Testis (tissue), 3 donors: ENCODE data around the gene CEP68. TPM values are rescaled to one million over a fixed set of nuclear protein-coding genes. Genes with fewer than 3 reads are reported as not detected.
"Not testable (repeated sequence)": the region's sequence is repeated elsewhere in the genome, so short reads cannot be mapped to it uniquely, and the experiment has no call there.

Source experiments
- DNase-seq: peaks from one replicate; pipeline ENCODE4 v3.0.0-alpha.2; 2019
- H3K27ac ChIP-seq, 2 donors: fragments of 200-600 bp; sonication (generic); one replicate each; pipeline ENCODE4 v1.5.1; 2019
- H3K27me3 ChIP-seq: fragments of 200-600 bp; sonication (generic); one replicate; pipeline ENCODE4 v1.5.1; 2019
- H3K36me3 ChIP-seq: fragments of 200-600 bp; sonication (generic); one replicate; pipeline ENCODE4 v1.5.1; 2017; ENCODE audit warnings: low read depth; ENCODE audit errors: missing control alignments
- H3K4me1 ChIP-seq: fragments of 200-600 bp; sonication (generic); one replicate; pipeline ENCODE4 v1.5.1; 2019
- H3K4me3 ChIP-seq, 2 donors: fragments of 200-600 bp; sonication (generic); one replicate each; pipeline ENCODE4 v1.5.1; 2017 to 2019
- H3K9me3 ChIP-seq: fragments of 200-600 bp; sonication (generic); one replicate; pipeline ENCODE4 v1.5.1; 2017
- POLR2A ChIP-seq: fragments of 450-650 bp; IDR thresholded peaks from one replicate; pipeline ENCODE4 v1.6.1; 2017; ENCODE audit warnings: antibody characterized with exemption, mild to moderate bottlenecking, moderate library complexity
- WGBS, 2 donors: methylation state at CpG; one replicate each; pipeline ENCODE4 v1.1.5; 2018; 5-methylcytosine and 5-hydroxymethylcytosine counted together
- intact Hi-C: fragments of 100-400 bp; cut with DNase I; formaldehyde crosslinking; loops from one replicate; pipeline ENCODE4 v1.15.1; 2023; ENCODE audit warnings: low total_unique reads
- polyA plus RNA-seq: library from polyadenylated mRNA; stranded (reverse); fragments of 350-450 nt; fragmentation: Illumina TruSeq; extraction: RNeasy Lipid Tissue Mini Kit (QIAGEN cat#74804); gene quantifications from one replicate; pipeline ENCODE4 v1.2.3, GENCODE V29; 2014; ENCODE audit warnings: low read depth, low replicate concordance; ENCODE audit not compliant: insufficient read depth
- total RNA-seq, 2 donors: library from RNA; depleted of rRNA; stranded (reverse); fragments of >200 nt; gene quantifications; one replicate each; pipeline ENCODE4 v1.2.3, GENCODE V29; 2016
- TF ChIP-seq, protein P1 (sequence below), 3 experiments: fragments of 450-650 bp in 2 of 3; fragments of 200-600 bp in 1 of 3; sonication (generic) in 1 of 3; IDR thresholded peaks; one replicate each; pipeline ENCODE4 v1.5.1; 2016 to 2019; ENCODE audit warnings: antibody characterized with exemption in 3 of 3, mild to moderate bottlenecking in 2 of 3, moderate library complexity in 1 of 3

Gene CEP68
- total and polyA plus RNA-seq, 3 donors from 2014 or later: 13.3 to 28.2 (median 25.9) TPM

DNA sequence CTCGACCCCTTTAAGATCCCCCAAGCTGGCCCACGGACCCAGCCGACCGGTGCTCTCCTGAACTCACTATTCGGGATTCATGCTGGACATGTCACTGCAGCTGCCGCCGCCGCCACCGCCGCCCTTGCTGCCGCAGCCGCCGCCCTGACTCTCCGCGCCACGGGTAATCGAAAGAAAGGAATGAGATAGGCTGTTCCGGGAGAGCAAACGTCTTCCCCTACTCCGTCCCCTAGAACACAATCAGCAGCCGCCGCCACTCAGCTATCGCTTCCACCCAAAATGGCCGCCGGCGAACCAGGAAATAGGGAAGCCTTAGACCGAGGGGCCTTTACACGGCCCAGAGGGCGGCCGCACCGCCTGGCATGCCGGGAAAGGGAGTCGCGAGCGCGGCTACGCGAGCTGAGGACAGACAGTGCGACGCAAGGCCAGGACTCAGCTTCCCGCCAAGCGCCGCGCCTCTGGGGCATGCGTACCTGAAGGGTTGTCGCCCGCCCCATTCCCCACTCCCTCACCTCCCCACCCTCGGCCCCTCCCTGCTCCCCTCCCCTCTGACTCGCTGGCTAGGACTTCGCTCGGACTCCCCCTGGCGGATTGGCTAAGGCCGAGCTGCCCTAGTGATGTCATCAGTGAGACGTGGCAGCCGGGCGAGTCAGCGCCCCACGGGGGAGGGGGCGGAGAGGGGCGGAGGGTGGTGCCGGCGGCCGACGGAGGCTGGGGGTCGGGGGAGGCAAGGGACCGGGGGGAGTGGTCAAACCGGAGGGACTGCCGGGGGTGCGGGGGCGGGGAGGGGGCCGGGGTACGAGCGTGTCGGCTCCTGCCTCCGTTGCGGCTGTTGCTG is 73.8 kb downstream of the CEP68 start, which contains the start of gene RAB1A:
Gene RAB1A (minus strand): TSS at position 281 of the 838 bp plus-strand sequence. CDS start 191 bp downstream, at position 90.
- H3K27me3 ChIP-seq: no peaks in the 10 kb centered on the region
- H3K9me3 ChIP-seq: no peaks in the 10 kb centered on the region
- TF ChIP-seq, protein P1, sequence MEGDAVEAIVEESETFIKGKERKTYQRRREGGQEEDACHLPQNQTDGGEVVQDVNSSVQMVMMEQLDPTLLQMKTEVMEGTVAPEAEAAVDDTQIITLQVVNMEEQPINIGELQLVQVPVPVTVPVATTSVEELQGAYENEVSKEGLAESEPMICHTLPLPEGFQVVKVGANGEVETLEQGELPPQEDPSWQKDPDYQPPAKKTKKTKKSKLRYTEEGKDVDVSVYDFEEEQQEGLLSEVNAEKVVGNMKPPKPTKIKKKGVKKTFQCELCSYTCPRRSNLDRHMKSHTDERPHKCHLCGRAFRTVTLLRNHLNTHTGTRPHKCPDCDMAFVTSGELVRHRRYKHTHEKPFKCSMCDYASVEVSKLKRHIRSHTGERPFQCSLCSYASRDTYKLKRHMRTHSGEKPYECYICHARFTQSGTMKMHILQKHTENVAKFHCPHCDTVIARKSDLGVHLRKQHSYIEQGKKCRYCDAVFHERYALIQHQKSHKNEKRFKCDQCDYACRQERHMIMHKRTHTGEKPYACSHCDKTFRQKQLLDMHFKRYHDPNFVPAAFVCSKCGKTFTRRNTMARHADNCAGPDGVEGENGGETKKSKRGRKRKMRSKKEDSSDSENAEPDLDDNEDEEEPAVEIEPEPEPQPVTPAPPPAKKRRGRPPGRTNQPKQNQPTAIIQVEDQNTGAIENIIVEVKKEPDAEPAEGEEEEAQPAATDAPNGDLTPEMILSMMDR (IDR thresholded peaks at IDR 0.05): peak; percentile 34 to 62 (median 34)
- TF ChIP-seq POLR2A: peak; percentile 80
- peak; percentile 99 for DNase-seq
- 0 to 1% methylated on average over 25 to 59 of the region's 76 CpGs for WGBS, 2 donors
- H3K4me3 ChIP-seq: peak within 1 kb of the TSS; percentile 85 to 97
- peaks cover 42% of the 10 kb centered on the region for H3K4me1 ChIP-seq
- intact Hi-C loops: no loop called here
- no peaks in the 10 kb centered on the region for H3K36me3 ChIP-seq
- H3K27ac ChIP-seq: peak within 1 kb of the TSS; percentile 95 to 99

DNA sequence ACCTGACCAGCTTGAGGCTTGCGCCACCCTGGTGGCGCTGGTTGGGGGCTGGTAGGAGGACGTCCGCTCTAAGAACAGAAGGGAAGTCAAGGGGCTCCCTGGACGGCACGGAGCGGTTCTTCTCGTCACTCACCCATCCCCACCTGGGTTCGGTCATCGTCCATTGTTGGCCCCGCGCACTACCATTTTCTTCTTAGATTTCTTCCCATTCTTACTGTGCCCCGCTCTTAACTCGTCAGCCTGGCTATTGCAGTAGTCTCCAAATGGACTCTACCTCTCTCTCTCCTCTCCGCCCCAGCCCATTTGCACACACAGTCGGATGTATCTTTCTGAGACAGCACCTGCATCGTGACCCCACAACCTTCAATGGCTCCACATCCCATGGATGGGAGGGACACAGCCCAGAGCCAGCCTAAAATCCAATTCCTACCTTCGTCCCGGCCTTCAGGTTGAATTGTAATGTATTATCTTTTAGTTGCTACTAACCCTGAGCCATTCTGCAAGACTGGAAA is 74.5 kb downstream of the CEP68 start:
- no peak for DNase-seq
- no peaks in the 10 kb centered on the region for H3K36me3 ChIP-seq
- no peaks in the 10 kb centered on the region for H3K27me3 ChIP-seq
- H3K9me3 ChIP-seq: no peaks in the 10 kb centered on the region
- 13% methylated on average over 18 to 19 of the region's 19 CpGs for WGBS, 2 donors
- peak overlapping the region; percentile 85 to 97 for H3K4me3 ChIP-seq
- intact Hi-C loops: no loop called here
- H3K4me1 ChIP-seq: peaks cover 35% of the 10 kb centered on the region
- peak overlapping the region; percentile 95 to 99 for H3K27ac ChIP-seq
- TF ChIP-seq, protein P1 (IDR thresholded peaks at IDR 0.05): no peak
- TF ChIP-seq POLR2A: no peak

DNA sequence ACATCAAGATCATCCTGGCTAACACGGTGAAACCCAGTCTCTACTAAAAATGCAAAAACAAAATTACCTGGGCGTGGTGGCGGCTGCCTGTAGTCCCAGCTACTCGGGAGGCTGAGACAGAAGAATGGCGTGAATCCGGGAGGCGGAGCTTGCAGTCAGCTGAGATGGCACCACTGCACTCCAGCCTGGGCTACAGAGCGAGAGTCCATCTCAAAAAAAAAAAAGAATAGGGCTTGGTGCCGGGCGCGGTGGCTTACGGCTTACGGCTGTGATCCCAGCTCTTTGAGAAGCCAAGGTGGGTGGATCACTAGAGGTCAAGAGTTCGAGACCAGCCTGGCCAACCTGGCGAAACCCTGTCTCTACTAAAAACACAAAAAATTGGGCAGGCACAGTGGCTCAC is 76.7 kb downstream of the CEP68 start:
- intact Hi-C loops, H3K36me3 ChIP-seq, H3K9me3 ChIP-seq, DNase-seq, H3K4me3 ChIP-seq, H3K27me3 ChIP-seq, H3K27ac ChIP-seq: not testable (repeated sequence)
- peaks cover 21% of the 10 kb centered on the region for H3K4me1 ChIP-seq
- WGBS, 2 donors: 78 to 86% methylated on average over 15 of the region's 15 CpGs

DNA sequence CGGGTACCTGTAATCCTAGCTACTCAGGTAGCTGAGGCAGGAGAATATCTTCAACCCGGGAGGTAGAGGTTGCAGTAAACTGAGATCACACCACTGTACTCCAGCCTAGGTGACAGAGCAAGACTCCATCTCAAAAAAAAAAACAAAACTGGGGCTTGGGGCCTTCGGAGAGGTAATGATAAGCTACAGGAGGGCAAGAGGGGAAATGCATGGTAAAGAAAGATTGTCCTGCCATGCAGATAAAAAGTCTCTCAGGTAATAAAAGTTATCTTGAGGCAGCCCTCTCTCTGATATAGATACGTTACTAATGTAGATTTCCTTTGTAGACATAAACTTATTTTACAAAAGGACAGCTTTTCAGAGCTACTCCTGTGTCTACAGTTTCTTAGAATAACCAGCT is 77.4 kb downstream of the CEP68 start:
- Histone ChIP-seq H3K36me3 (no peaks in the 10 kb centered on the region), H3K9me3 (no peaks in the 10 kb centered on the region), H3K27me3 (no peaks in the 10 kb centered on the region), H3K27ac (no peak overlapping the region), H3K4me1 (peaks cover 15% of the 10 kb centered on the region), H3K4me3 (no peak overlapping the region)
- WGBS, 2 donors: 74 to 78% methylated on average over 4 of the region's 4 CpGs
- TF ChIP-seq, protein P1 (IDR thresholded peaks at IDR 0.05): no peak
- no peak for TF ChIP-seq POLR2A
- intact Hi-C loops: no loop called here
- DNase-seq: no peak

DNA sequence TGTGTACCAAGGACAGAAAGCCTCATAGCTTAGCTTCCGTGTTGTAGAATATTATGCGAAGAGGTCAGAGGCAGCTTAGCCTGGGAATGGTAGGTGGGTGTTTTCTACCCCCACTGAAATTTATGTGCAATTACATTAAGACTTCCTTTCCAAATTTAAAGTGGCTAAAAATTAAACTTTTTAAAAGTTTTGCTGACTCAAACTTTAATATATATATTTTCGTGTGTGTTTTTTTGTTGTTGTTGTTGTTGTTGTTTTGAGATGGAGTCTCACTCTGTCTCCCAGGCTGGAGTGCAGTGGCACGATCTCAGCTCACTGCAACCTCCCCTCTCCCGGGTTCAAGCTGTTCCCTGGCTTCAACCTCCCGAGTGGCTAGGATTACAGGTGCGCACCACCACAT is 77.9 kb downstream of the CEP68 start:
- TF ChIP-seq, protein P1 (IDR thresholded peaks at IDR 0.05): no peak
- TF ChIP-seq POLR2A: no peak
- Histone ChIP-seq H3K27me3 (no peaks in the 10 kb centered on the region), H3K27ac (no peak overlapping the region), H3K9me3 (no peaks in the 10 kb centered on the region), H3K4me1 (peaks cover 15% of the 10 kb centered on the region), H3K36me3 (no peaks in the 10 kb centered on the region), H3K4me3 (no peak overlapping the region)
- intact Hi-C loops: no loop called here
- 92 to 93% methylated on average over 7 of the region's 7 CpGs for WGBS, 2 donors
- no peak for DNase-seq
